WTC11 (cell line): ENCODE results near the gene COL16A1.

Experiments
- FOXK1 ChIP-seq: sonication (generic); formaldehyde crosslinking; IDR thresholded peaks from 2 replicates; pipeline ENCODE4 v1.8.0; 2022; ENCODE audit warnings: mild to moderate bottlenecking, moderate library complexity, missing genetic modification reagents
- FOXP1 ChIP-seq: sonication (generic); formaldehyde crosslinking; IDR thresholded peaks from 2 replicates; pipeline ENCODE4 v1.8.0; 2022; ENCODE audit warnings: missing genetic modification reagents, mild to moderate bottlenecking, moderate library complexity, borderline replicate concordance
- SP1 ChIP-seq: sonication (generic); formaldehyde crosslinking; conservative IDR thresholded peaks from 2 replicates; pipeline ENCODE4 v1.8.1; 2022; ENCODE audit warnings: missing genetic modification reagents
- TEAD4 ChIP-seq: sonication (generic); formaldehyde crosslinking; IDR thresholded peaks from 2 replicates; pipeline ENCODE4 v1.8.0; 2022; ENCODE audit warnings: mild to moderate bottlenecking, missing genetic modification reagents
- USF2 ChIP-seq: sonication (generic); formaldehyde crosslinking; IDR thresholded peaks from 2 replicates; pipeline ENCODE4 v1.8.1; 2023; ENCODE audit warnings: mild to moderate bottlenecking, missing genetic modification reagents, moderate library complexity
- ZNF121 ChIP-seq: sonication (generic); formaldehyde crosslinking; IDR thresholded peaks from 2 replicates; pipeline ENCODE4 v1.8.0; 2023; ENCODE audit warnings: missing genetic modification reagents
- TF ChIP-seq, protein P1 (sequence below): sonication (generic); formaldehyde crosslinking; IDR thresholded peaks from 2 replicates; pipeline ENCODE4 v1.8.0; 2022; ENCODE audit warnings: mild to moderate bottlenecking, missing genetic modification reagents
- TF ChIP-seq, protein P2 (sequence below): fragments of 200-600 bp; IDR thresholded peaks from 2 replicates; pipeline ENCODE4 v1.8.0; 2022; ENCODE audit warnings: antibody characterized with exemption
- TF ChIP-seq, protein P3 (sequence below): sonication (generic); formaldehyde crosslinking; IDR thresholded peaks from 2 replicates; pipeline ENCODE4 v1.8.1; 2023; ENCODE audit warnings: mild to moderate bottlenecking, missing genetic modification reagents

DNA sequence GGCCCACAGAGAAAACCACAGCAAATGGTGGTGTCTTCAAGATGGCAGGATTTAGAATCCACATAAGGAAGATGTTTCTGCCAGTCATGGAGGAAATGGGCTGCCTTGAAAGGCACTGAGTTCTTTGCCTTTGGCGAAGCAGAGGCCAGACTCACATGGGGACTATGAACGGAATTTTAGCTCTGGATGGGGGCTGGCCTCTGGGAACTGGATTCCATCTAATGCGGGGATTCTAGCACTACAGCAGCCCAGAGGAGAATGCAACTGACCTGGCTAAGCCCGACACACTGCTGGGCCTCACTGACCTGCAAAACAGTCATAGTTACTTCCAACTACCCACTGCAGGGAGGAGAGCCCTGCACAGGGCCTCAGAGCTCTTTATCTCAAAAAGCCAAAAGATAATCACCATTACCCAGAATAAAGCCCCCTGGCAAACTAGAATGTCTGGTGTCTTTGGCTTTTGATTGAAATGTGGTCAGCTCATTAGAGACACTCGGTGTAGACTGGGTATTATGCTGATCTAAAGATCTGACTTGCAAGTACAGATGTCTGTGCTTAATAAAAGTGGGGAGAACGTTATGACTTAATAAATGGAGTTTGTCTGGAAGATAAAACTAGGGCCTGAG is 74.8 kb downstream of the COL16A1 start:
- TF ChIP-seq, protein P1, sequence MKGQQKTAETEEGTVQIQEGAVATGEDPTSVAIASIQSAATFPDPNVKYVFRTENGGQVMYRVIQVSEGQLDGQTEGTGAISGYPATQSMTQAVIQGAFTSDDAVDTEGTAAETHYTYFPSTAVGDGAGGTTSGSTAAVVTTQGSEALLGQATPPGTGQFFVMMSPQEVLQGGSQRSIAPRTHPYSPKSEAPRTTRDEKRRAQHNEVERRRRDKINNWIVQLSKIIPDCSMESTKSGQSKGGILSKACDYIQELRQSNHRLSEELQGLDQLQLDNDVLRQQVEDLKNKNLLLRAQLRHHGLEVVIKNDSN: no peak
- TF ChIP-seq, protein P2, sequence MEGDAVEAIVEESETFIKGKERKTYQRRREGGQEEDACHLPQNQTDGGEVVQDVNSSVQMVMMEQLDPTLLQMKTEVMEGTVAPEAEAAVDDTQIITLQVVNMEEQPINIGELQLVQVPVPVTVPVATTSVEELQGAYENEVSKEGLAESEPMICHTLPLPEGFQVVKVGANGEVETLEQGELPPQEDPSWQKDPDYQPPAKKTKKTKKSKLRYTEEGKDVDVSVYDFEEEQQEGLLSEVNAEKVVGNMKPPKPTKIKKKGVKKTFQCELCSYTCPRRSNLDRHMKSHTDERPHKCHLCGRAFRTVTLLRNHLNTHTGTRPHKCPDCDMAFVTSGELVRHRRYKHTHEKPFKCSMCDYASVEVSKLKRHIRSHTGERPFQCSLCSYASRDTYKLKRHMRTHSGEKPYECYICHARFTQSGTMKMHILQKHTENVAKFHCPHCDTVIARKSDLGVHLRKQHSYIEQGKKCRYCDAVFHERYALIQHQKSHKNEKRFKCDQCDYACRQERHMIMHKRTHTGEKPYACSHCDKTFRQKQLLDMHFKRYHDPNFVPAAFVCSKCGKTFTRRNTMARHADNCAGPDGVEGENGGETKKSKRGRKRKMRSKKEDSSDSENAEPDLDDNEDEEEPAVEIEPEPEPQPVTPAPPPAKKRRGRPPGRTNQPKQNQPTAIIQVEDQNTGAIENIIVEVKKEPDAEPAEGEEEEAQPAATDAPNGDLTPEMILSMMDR: no peak
- TF ChIP-seq ZNF121 (CRISPR knock-in tag): no peak
- TF ChIP-seq USF2 (CRISPR knock-in tag): no peak
- no peak for TF ChIP-seq SP1 (CRISPR knock-in tag)
- TF ChIP-seq, protein P3, sequence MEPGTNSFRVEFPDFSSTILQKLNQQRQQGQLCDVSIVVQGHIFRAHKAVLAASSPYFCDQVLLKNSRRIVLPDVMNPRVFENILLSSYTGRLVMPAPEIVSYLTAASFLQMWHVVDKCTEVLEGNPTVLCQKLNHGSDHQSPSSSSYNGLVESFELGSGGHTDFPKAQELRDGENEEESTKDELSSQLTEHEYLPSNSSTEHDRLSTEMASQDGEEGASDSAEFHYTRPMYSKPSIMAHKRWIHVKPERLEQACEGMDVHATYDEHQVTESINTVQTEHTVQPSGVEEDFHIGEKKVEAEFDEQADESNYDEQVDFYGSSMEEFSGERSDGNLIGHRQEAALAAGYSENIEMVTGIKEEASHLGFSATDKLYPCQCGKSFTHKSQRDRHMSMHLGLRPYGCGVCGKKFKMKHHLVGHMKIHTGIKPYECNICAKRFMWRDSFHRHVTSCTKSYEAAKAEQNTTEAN (CRISPR knock-in tag): no peak
- TF ChIP-seq FOXP1: no peak
- TF ChIP-seq TEAD4: no peak
- TF ChIP-seq FOXK1: no peak
